GM13976 (cell line): ENCODE results near the gene CMTM8.

Source experiments
- DNase-seq: peaks from one replicate; pipeline ENCODE4 v3.0.0; 2012; ENCODE audit warnings: low spot score
- CTCF ChIP-seq: IDR thresholded peaks from 2 replicates; pipeline ENCODE4 v1.5.1; 2012; ENCODE audit warnings: borderline replicate concordance, mild to moderate bottlenecking; ENCODE audit not compliant: insufficient read depth; ENCODE audit errors: extremely low read depth, missing control alignments, control extremely low read depth
- in situ Hi-C: fragments of 300-500 bp; cut with MboI; formaldehyde crosslinking; loops from one replicate; pipeline ENCODE4 v1.12.0; 2022; ENCODE audit warnings: low sequenced_read_pairs, mixed read lengths, inconsistent platforms; ENCODE audit not compliant: unreplicated experiment

The CMTM8 gene

GRCh38 chr3:32308378-32308777, 69.9 kb downstream of the CMTM8 start:
- TF ChIP-seq CTCF = no peak
- in situ Hi-C loops = no loop called here
- DNase-seq = no peak

GRCh38 chr3:32309654-32310242, 71.3 kb downstream of the CMTM8 start:
- no peak for TF ChIP-seq CTCF
- peak; percentile 50 for DNase-seq
- in situ Hi-C loops = no loop called here

- DNase-seq = no peak
- TF ChIP-seq CTCF = no peak
- in situ Hi-C loops = no loop called here
Observed at GRCh38 chr3:32310336-32310735, 71.9 kb downstream of the CMTM8 start.

GRCh38 chr3:32310918-32311839, 72.7 kb downstream of the CMTM8 start:
- in situ Hi-C loops = no loop called here
- no peak for DNase-seq
- no peak for TF ChIP-seq CTCF

- TF ChIP-seq CTCF = no peak
- in situ Hi-C loops = no loop called here
- no peak for DNase-seq
Observed at GRCh38 chr3:32312251-32312650, 73.8 kb downstream of the CMTM8 start.

- DNase-seq = no peak
- no peak for TF ChIP-seq CTCF
- in situ Hi-C loops = no loop called here
Observed at GRCh38 chr3:32313169-32313568, 74.7 kb downstream of the CMTM8 start.
